PC-3 (cell line): Measurements from ENCODE around the gene HLA-DPA1. TPM values are rescaled to one million over a fixed set of nuclear protein-coding genes. Genes with fewer than 3 reads are reported as not detected.

Experiments used
- ATAC-seq: fragments of 200-7000 bp; cut with Tn5 transposase; 2 replicates; pipeline ENCODE4 v1.9.1; 2020; ENCODE audit warnings: mild to moderate bottlenecking, moderate library complexity
- BruUV-seq: library from RNA; stranded (reverse); fragments of 400-500 nt; replicated peaks from 2 replicates; lab custom pipeline; 2021; lab: Mats Ljungman, UMichigan
- CTCF ChIA-PET: fragments of 300-600 bp; sonication (Branson Sonifier 250); formaldehyde crosslinking; loops from one replicate; lab custom pipeline; 2022; ENCODE audit warnings: antibody characterized with exemption; lab: Charles Lee
- POLR2A ChIA-PET: fragments of 300-600 bp; sonication (Branson Sonifier 250); formaldehyde crosslinking; loops from one replicate; lab custom pipeline; 2022; ENCODE audit warnings: antibody characterized with exemption; ENCODE audit not compliant: unreplicated experiment; lab: Charles Lee
- DNase-seq: peaks from one replicate; pipeline ENCODE4 v3.0.0-alpha.2; 2015
- H2AFZ ChIP-seq: fragments of 300-600 bp; sonication (generic); 2 replicates; pipeline ENCODE4 v1.6.0; 2016; ENCODE audit warnings: antibody characterized with exemption, low read length
- H3F3A ChIP-seq: fragments of 300-600 bp; sonication (generic); one replicate; pipeline ENCODE4 v1.6.0; 2017; ENCODE audit warnings: antibody characterized with exemption, low read length, control low read depth, mild to moderate bottlenecking; ENCODE audit not compliant: unreplicated experiment
- H3K27ac ChIP-seq: fragments of 300-600 bp; sonication (generic); 2 replicates; pipeline ENCODE4 v1.5.1; 2016; ENCODE audit warnings: mild to moderate bottlenecking, low read length
- H3K27me3 ChIP-seq: fragments of 300-600 bp; sonication (generic); 2 replicates; pipeline ENCODE4 v1.6.1; 2016; ENCODE audit warnings: low read length, mixed read lengths
- H3K36me3 ChIP-seq: fragments of 300-600 bp; sonication (generic); 2 replicates; pipeline ENCODE4 v1.6.1; 2016; ENCODE audit warnings: low read depth, mixed run types, low read length, mixed read lengths
- H3K4me1 ChIP-seq: fragments of 300-600 bp; sonication (generic); 2 replicates; pipeline ENCODE4 v1.5.1; 2016; ENCODE audit warnings: low read length; ENCODE audit not compliant: insufficient read depth
- H3K4me2 ChIP-seq: fragments of 300-600 bp; sonication (generic); 2 replicates; pipeline ENCODE4 v1.6.0; 2016; ENCODE audit warnings: low read length
- H3K4me3 ChIP-seq: fragments of 300-600 bp; sonication (generic); 2 replicates; pipeline ENCODE4 v1.5.1; 2016; ENCODE audit warnings: mild to moderate bottlenecking, low read length, mixed read lengths
- H3K79me2 ChIP-seq: fragments of 300-600 bp; sonication (generic); 2 replicates; pipeline ENCODE4 v1.6.1; 2017; ENCODE audit warnings: low read length, mixed read lengths
- H3K9ac ChIP-seq: fragments of 300-600 bp; sonication (generic); 2 replicates; pipeline ENCODE4 v1.6.0; 2016; ENCODE audit warnings: mild to moderate bottlenecking, low read length
- H3K9me2 ChIP-seq: fragments of 300-600 bp; sonication (generic); replicated peaks from 2 replicates; pipeline ENCODE4 v1.6.1; 2016; ENCODE audit warnings: mixed run types, low read length, mixed read lengths
- H3K9me3 ChIP-seq: fragments of 300-600 bp; sonication (generic); 2 replicates; pipeline ENCODE4 v1.6.1; 2016; ENCODE audit warnings: low read length, mixed read lengths
- H4K20me1 ChIP-seq: fragments of 300-600 bp; sonication (generic); 2 replicates; pipeline ENCODE4 v1.6.1; 2016; ENCODE audit warnings: low read length, mixed read lengths
- CTCF ChIP-seq: fragments of 300-600 bp; sonication (generic); conservative IDR thresholded peaks from 2 replicates; pipeline ENCODE4 v1.5.1; 2017; ENCODE audit warnings: antibody characterized with exemption, low read depth, mild to moderate bottlenecking, low read length
- EZH2 ChIP-seq: fragments of 300-600 bp; sonication (generic); IDR thresholded peaks from one replicate; pipeline ENCODE4 v1.6.1; 2017; ENCODE audit warnings: antibody characterized with exemption, mild to moderate bottlenecking, low read length; ENCODE audit not compliant: unreplicated experiment
- EZH2phosphoT487 ChIP-seq: fragments of 300-600 bp; sonication (generic); IDR thresholded peaks from 2 replicates; pipeline ENCODE4 v1.6.1; 2018; ENCODE audit warnings: mild to moderate bottlenecking, antibody characterized with exemption, low read length, borderline replicate concordance
- intact Hi-C: fragments of 100-400 bp; cut with micrococcal nuclease; formaldehyde crosslinking; loops from 2 replicates; pipeline ENCODE4 v1.9.0; 2023
- total RNA-seq: library from RNA; depleted of rRNA; stranded (reverse); fragments of >200 nt; gene quantifications from 2 replicates; pipeline ENCODE4 v1.2.3, GENCODE V29; 2014

HLA-DPA1 gene
- total RNA-seq, 1 experiment from 2014 or later: not detected

DNA sequence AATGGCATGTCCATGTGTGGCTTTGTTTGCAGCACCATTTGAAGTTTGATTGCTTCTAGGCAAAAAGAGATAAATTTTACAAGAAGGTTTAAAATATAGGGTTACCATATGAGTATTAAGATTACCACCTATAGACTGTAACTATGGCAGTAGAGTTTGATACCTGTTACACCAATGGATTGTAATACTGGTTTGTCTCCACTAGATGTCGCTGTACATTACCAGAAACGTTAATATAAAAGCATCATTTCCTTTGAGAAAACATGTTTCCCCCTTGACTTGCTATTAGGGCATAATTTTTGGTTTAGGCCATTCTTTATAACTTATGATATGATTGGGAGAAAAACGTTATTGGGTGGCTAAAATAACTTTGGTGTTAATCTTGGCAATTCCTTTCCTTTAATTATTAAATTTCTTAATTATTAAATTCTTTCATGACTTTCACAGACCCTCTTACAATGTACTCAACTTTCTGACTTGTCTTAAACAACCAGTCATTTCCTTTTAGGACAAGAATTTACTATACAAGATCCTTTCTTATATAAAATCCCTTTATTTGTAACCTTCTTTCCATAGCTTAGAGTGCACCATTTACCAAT lies 45.2 kb upstream of the HLA-DPA1 start:
- Histone ChIP-seq H2AFZ (no peak overlapping the region), H3K4me1 (no peaks in the 10 kb centered on the region), H3K9me3 (no peaks in the 10 kb centered on the region), H3K36me3 (no peaks in the 10 kb centered on the region), H3K79me2 (no peaks in the 10 kb centered on the region), H4K20me1 (no peaks in the 10 kb centered on the region), H3K4me2 (no peak overlapping the region), H3K9ac (no peak overlapping the region), H3K27ac (no peak overlapping the region), H3K27me3 (peaks cover 60% of the 10 kb centered on the region), H3K4me3 (no peak overlapping the region), H3F3A (no peaks in the 10 kb centered on the region), H3K9me2 (no peaks in the 10 kb centered on the region)
- CTCF ChIA-PET: no interaction called here
- DNase-seq (peak; percentile 77), ATAC-seq (no peak)
- TF ChIP-seq EZH2: no peak
- no peak for TF ChIP-seq EZH2phosphoT487
- TF ChIP-seq CTCF: peak; percentile 77
- intact Hi-C loops: loop anchor here (1.0 kb wide), 2 partner anchors 30 to 130 kb away; no protein-coding TSS in a partner anchor
- POLR2A ChIA-PET: no interaction called here
- BruUV-seq: no TSS peak

DNA sequence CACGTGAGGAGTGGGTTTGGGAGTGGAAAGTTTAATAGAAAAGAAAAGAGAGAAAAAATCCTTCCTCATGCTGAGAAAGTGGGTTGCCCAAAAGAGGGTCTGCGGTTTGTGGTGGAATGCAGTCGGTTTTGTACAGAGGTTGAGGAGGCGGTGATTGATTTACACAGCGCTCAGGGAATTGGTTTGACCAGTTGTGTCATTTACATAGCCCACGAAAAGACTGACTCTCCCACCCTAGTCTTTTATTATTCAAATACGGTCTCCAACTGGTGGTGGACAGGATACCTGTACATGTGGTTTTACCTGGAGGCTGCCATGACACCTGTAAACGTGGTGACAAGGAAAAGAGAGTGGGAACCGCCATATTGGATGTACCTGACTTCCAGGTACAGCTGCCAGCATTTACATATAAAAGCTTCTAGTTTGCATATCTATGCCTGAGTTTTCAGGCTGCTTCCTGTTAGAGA lies 44.4 kb upstream of the HLA-DPA1 start:
- POLR2A ChIA-PET: no interaction called here

More for the DNA sequence above, 44.4 kb upstream of the HLA-DPA1 start:
- H3K79me2 ChIP-seq: no peaks in the 10 kb centered on the region
- DNase-seq (no peak), ATAC-seq (no peak)
- TF ChIP-seq CTCF (no peak), EZH2 (no peak), EZH2phosphoT487 (no peak)
- no peaks in the 10 kb centered on the region for H3K9me2 ChIP-seq
- intact Hi-C loops: loop anchor here (1.0 kb wide), 2 partner anchors 30 to 130 kb away; no protein-coding TSS in a partner anchor
- no peaks in the 10 kb centered on the region for H3K4me1 ChIP-seq
- no peaks in the 10 kb centered on the region for H3K36me3 ChIP-seq
- H3K9me3 ChIP-seq: no peaks in the 10 kb centered on the region
- H3K4me2 ChIP-seq: no peak overlapping the region
- no TSS peak for BruUV-seq
- H3K4me3 ChIP-seq: no peak overlapping the region
- no peak overlapping the region for H3K27ac ChIP-seq
- no peak overlapping the region for H3K9ac ChIP-seq
- H4K20me1 ChIP-seq: no peaks in the 10 kb centered on the region
- H3K27me3 ChIP-seq: peaks cover 66% of the 10 kb centered on the region
- no peak overlapping the region for H2AFZ ChIP-seq
- H3F3A ChIP-seq: no peaks in the 10 kb centered on the region
- CTCF ChIA-PET: interaction anchor here (0.6 kb wide), 1 partner anchor 80 kb away, joined by 3 read pairs; no protein-coding TSS in a partner anchor
